DLD1 (cell line): ENCODE results near the gene NBEAL2.
"Not testable (repeated sequence)": the region's sequence is repeated elsewhere in the genome, so short reads cannot be mapped to it uniquely, and the experiment has no call there.

Source experiments
- in situ Hi-C: cut with HindIII; loops from 2 replicates; pipeline ENCODE4 v1.10.0; 2017; ENCODE audit warnings: low sequenced_read_pairs

Gene NBEAL2

GRCh38 chr3:47028146-47028545, 48.7 kb downstream of the NBEAL2 start:
- in situ Hi-C loops: no loop called here

GRCh38 chr3:47028667-47029066, 49.2 kb downstream of the NBEAL2 start:
- in situ Hi-C loops: no loop called here

- in situ Hi-C loops: not testable (repeated sequence)
Observed at GRCh38 chr3:47031041-47031440, 51.6 kb downstream of the NBEAL2 start.

- in situ Hi-C loops: no loop called here
Observed at GRCh38 chr3:47034868-47035489, 55.5 kb downstream of the NBEAL2 start.

- in situ Hi-C loops: no loop called here
Observed at GRCh38 chr3:47035645-47036044, 56.2 kb downstream of the NBEAL2 start.

- in situ Hi-C loops: no loop called here
Observed at GRCh38 chr3:47036145-47036544, 56.7 kb downstream of the NBEAL2 start.

GRCh38 chr3:47037302-47037701, 57.8 kb downstream of the NBEAL2 start:
- in situ Hi-C loops: not testable (repeated sequence)

GRCh38 chr3:47041114-47041513, 61.6 kb downstream of the NBEAL2 start:
- in situ Hi-C loops: no loop called here

- in situ Hi-C loops: no loop called here
Observed at GRCh38 chr3:47042231-47042791, 62.8 kb downstream of the NBEAL2 start.

GRCh38 chr3:47047069-47047468, 67.6 kb downstream of the NBEAL2 start:
- in situ Hi-C loops: no loop called here

- in situ Hi-C loops: no loop called here
Observed at GRCh38 chr3:47047673-47048072, 68.2 kb downstream of the NBEAL2 start.

GRCh38 chr3:47054412-47054811, 74.9 kb downstream of the NBEAL2 start:
- in situ Hi-C loops: no loop called here

GRCh38 chr3:47056705-47057104, 77.2 kb downstream of the NBEAL2 start:
- in situ Hi-C loops: no loop called here

- in situ Hi-C loops: no loop called here
Observed at GRCh38 chr3:47057212-47057671, 77.8 kb downstream of the NBEAL2 start.
